ENCODE measurements around the gene VPS52. TPM values are rescaled to one million over a fixed set of nuclear protein-coding genes. Genes with fewer than 3 reads are reported as not detected.
A peak's percentile ranks its signal among the peaks of the same experiment; 100 is the strongest.
"Not testable (repeated sequence)": the region's sequence is repeated elsewhere in the genome, so short reads cannot be mapped to it uniquely, and the experiment has no call there.

The VPS52 gene
- total RNA-seq, 2 experiments from 2014 or later = 31.2 to 34.3 TPM

- CTCF ChIA-PET = interaction anchor here (0.7 to 4.6 kb wide), 9 partner anchors 10 to 137 kb away, joined by 3 to 35 read pairs (median 4); partner anchors contain the start of genes B3GALT4, CUTA, RGL2 and RPS18
- ATAC-seq (peak; percentile 98), DNase-seq (peak; percentile 91)
- no peaks in the 10 kb centered on the region for H3K27me3 Mint-ChIP-seq
- peak within 1 kb of the TSS; percentile 89 for H3K27ac Mint-ChIP-seq
- H3K4me3 Mint-ChIP-seq = peak within 1 kb of the TSS; percentile 89
- POLR2A ChIA-PET = interaction anchor here (0.6 to 13.9 kb wide), 13 partner anchors 10 to 142 kb away, joined by 3 to 261 read pairs (median 5); partner anchors contain the start of genes B3GALT4, HSD17B8, RGL2 and RPS18
- peaks cover 50% of the 10 kb centered on the region for H3K36me3 Mint-ChIP-seq (ENCODE audit: low read depth)
- no peaks in the 10 kb centered on the region for H3K9me3 Mint-ChIP-seq
- intact Hi-C loops (cut with micrococcal nuclease) = no loop called here
- peaks cover 33% of the 10 kb centered on the region for H3K4me1 Mint-ChIP-seq (ENCODE audit: low read depth)
- no peak for TF ChIP-seq CTCF (IDR thresholded peaks at IDR 0.05)
These were observed 17.5 kb upstream of the VPS52 start, which contains the start of the genes PFDN6 and WDR46 for GRCh38 chr6:33288921-33289783. PFDN6 (plus strand) TSS chr6:33289601; CDS start chr6:33289857, 256 bp downstream. WDR46 (minus strand) TSS chr6:33289239; CDS start chr6:33289170, 69 bp downstream.

GRCh38 chr6:33288141-33288920, 16.7 kb upstream of the VPS52 start:
- ATAC-seq = no peak

GRCh38 chr6:33286946-33287914, 15.6 kb upstream of the VPS52 start:
- Mint-ChIP-seq H3K9me3 (no peaks in the 10 kb centered on the region), H3K36me3 (ENCODE audit: low read depth) (peaks cover 49% of the 10 kb centered on the region), H3K27ac (peak overlapping the region; percentile 49), H3K27me3 (no peaks in the 10 kb centered on the region), H3K4me1 (ENCODE audit: low read depth) (peaks cover 33% of the 10 kb centered on the region), H3K4me3 (peak overlapping the region; percentile 89)
- ChIA-PET POLR2A (interaction anchor here (4.7 to 13.9 kb wide), 4 partner anchors 9 to 25 kb away, joined by 29 to 261 read pairs (median 72); partner anchors contain the start of genes B3GALT4, RGL2, RPS18 and TAPBP), CTCF (interaction anchor here (1.3 to 4.6 kb wide), 2 partner anchors 9 to 15 kb away, joined by 4 to 35 read pairs; partner anchors contain the start of genes B3GALT4 and RPS18)
- ATAC-seq (no peak), DNase-seq (no peak)
- TF ChIP-seq CTCF (IDR thresholded peaks at IDR 0.05) = no peak
- intact Hi-C loops (cut with micrococcal nuclease) = no loop called here

More at GRCh38 chr6:33288141-33288920, 16.7 kb upstream of the VPS52 start:
- no peak for DNase-seq
- H3K4me3 Mint-ChIP-seq = peak overlapping the region; percentile 89
- POLR2A ChIA-PET = interaction anchor here (0.6 to 13.9 kb wide), 13 partner anchors 10 to 143 kb away, joined by 3 to 261 read pairs (median 5); partner anchors contain the start of genes B3GALT4, HSD17B8, RGL2 and RPS18
- peaks cover 51% of the 10 kb centered on the region for H3K36me3 Mint-ChIP-seq (ENCODE audit: low read depth)
- H3K9me3 Mint-ChIP-seq = no peaks in the 10 kb centered on the region
- TF ChIP-seq CTCF (IDR thresholded peaks at IDR 0.05) = no peak
- no peaks in the 10 kb centered on the region for H3K27me3 Mint-ChIP-seq
- H3K27ac Mint-ChIP-seq = peak overlapping the region; percentile 89
- intact Hi-C loops (cut with micrococcal nuclease) = no loop called here
- CTCF ChIA-PET = interaction anchor here (0.7 to 4.6 kb wide), 6 partner anchors 10 to 138 kb away, joined by 3 to 35 read pairs (median 4); partner anchors contain the start of genes B3GALT4, CUTA, RGL2 and RPS18
- H3K4me1 Mint-ChIP-seq (ENCODE audit: low read depth) = peaks cover 33% of the 10 kb centered on the region

GRCh38 chr6:33285214-33285613, 13.5 kb upstream of the VPS52 start:
- ChIA-PET CTCF (interaction anchor here (1.0 kb wide), 1 partner anchor 8 kb away, joined by 3 read pairs; the partner anchor contains the start of gene B3GALT4), POLR2A (interaction anchor here (1.1 kb wide), 1 partner anchor 16 kb away, joined by 3 read pairs; no protein-coding TSS in a partner anchor)
- Mint-ChIP-seq H3K36me3 (ENCODE audit: low read depth) (peaks cover 35% of the 10 kb centered on the region), H3K4me1 (ENCODE audit: low read depth) (peaks cover 20% of the 10 kb centered on the region)
- DNase-seq; H3K9me3 Mint-ChIP-seq; H3K4me3 Mint-ChIP-seq; H3K27me3 Mint-ChIP-seq; intact Hi-C loops (cut with micrococcal nuclease); ATAC-seq; H3K27ac Mint-ChIP-seq: not testable (repeated sequence)

Measured in activated CD8-positive, alpha-beta T cell treated with anti-CD3 and anti-CD28 coated beads for 36 hours (primary cell).